ENCODE measurements around the gene THAP7. TPM values are rescaled to one million over a fixed set of nuclear protein-coding genes. Genes with fewer than 3 reads are reported as not detected.

THAP7 gene
- total and polyA plus RNA-seq, 2 of the 4 experiments (the other 2 are of a cell fraction), result 14.2 to 19.8 TPM

- peak overlapping the region; percentile 8; the same call in 1 of the 2 replicates for H2AK5ac ChIP-seq (ENCODE audit: low read depth, low read length)
- H3K36me3 ChIP-seq (ENCODE audit: control insufficient read depth, insufficient read depth, low read length), result no peaks in the 10 kb centered on the region
- no peak overlapping the region for H4K8ac ChIP-seq (ENCODE audit: low read depth in 2 of 2, low read length in 2 of 2)
- no peak overlapping the region for H4K5ac ChIP-seq (ENCODE audit: low read depth, low read length)
- no peaks in the 10 kb centered on the region; the same call in 1 of the 2 replicates for H4K20me1 ChIP-seq (ENCODE audit: insufficient read depth, low read length)
- TF ChIP-seq POLR2A (IDR thresholded peaks at IDR 0.05; ENCODE audit: low read depth, low read length) (no peak), FOS (IDR thresholded peaks at IDR 0.05; ENCODE audit: low read depth, low read length) (no peak), CEBPB (IDR thresholded peaks at IDR 0.05; ENCODE audit: low read depth, low read length) (no peak), CTCF (conservative IDR thresholded peaks at IDR 0.05; ENCODE audit: low read depth, low read length) (no peak), CHD1 (IDR thresholded peaks at IDR 0.05; ENCODE audit: low read depth, low read length) (no peak), RCOR1 (IDR thresholded peaks at IDR 0.05; ENCODE audit: insufficient replicate concordance, low read length) (no peak), MAZ (IDR thresholded peaks at IDR 0.05; ENCODE audit: borderline replicate concordance, low read depth, low read length) (no peak), MAFK (IDR thresholded peaks at IDR 0.05; ENCODE audit: low read depth, low read length) (no peak), NFE2L2 (IDR thresholded peaks at IDR 0.05; ENCODE audit: low read depth, low read length) (no peak), SMC3 (IDR thresholded peaks at IDR 0.05; ENCODE audit: low read depth, low read length) (no peak), BHLHE40 (IDR thresholded peaks at IDR 0.05; ENCODE audit: low read depth, low read length) (no peak), MXI1 (IDR thresholded peaks at IDR 0.05; ENCODE audit: borderline replicate concordance, low read depth, low read length) (no peak)
- H3K9ac ChIP-seq (ENCODE audit: low read depth, low read length), result no peak overlapping the region
- H3K23ac ChIP-seq (ENCODE audit: low read depth, low read length), result no peak overlapping the region
- ATAC-seq (ENCODE audit: low read depth) (no peak), DNase-seq (no peak)
- CTCF ChIA-PET, result interaction anchor here (0.7 kb wide), 1 partner anchor 159 kb away, joined by 4 read pairs; no protein-coding TSS in a partner anchor
- peaks cover 3% of the 10 kb centered on the region; the same call in 1 of the 2 replicates for H3K4me1 ChIP-seq (ENCODE audit: control insufficient read depth, insufficient read depth, low read length)
- H2AFZ ChIP-seq (replicated peaks; ENCODE audit: low read length, poor library complexity), result no peak overlapping the region
- no peak overlapping the region for H3K14ac ChIP-seq (replicated peaks; ENCODE audit: low read depth, low read length)
- H2AK9ac ChIP-seq (replicated peaks; ENCODE audit: low read depth, low read length, poor library complexity), result no peak overlapping the region
- WGBS, 2 experiments (ENCODE audit: extremely low coverage in 2 of 2, insufficient read length in 1 of 2), result no CpG with 5 or more reads among the region's 6 CpGs
- H3K27ac ChIP-seq (ENCODE audit: insufficient read depth, low read length), result no peak overlapping the region
- H3K27me3 ChIP-seq (ENCODE audit: control insufficient read depth, insufficient read depth, low read length), result peaks cover 39% of the 10 kb centered on the region
- H3K9me3 ChIP-seq (ENCODE audit: control insufficient read depth, insufficient read depth, low read length), result no peaks in the 10 kb centered on the region
- H2BK20ac ChIP-seq (ENCODE audit: low read depth, low read length), result no peak overlapping the region
- no peak overlapping the region for H3K18ac ChIP-seq (ENCODE audit: low read depth, low read length)
- in situ Hi-C loops (cut with MboI; ENCODE audit: low sequenced_read_pairs), result no loop called here
- no TSS peak for BruUV-seq (replicated peaks)
- H3K56ac ChIP-seq (ENCODE audit: extremely low read depth, insufficient read depth, low read length), result no peak overlapping the region
- POLR2A ChIA-PET (ENCODE audit: unreplicated experiment), result no interaction called here
- no peak overlapping the region for H3K4me3 ChIP-seq (ENCODE audit: insufficient read depth, low read depth, low read length)
- H2BK15ac ChIP-seq (ENCODE audit: low read depth, low read length), result no peak overlapping the region
- H3K4me2 ChIP-seq (ENCODE audit: low read depth, low read length), result no peak overlapping the region
- H2BK120ac ChIP-seq (ENCODE audit: low read depth, low read length), result no peak overlapping the region
- no peaks in the 10 kb centered on the region for H3K9me1 ChIP-seq (ENCODE audit: insufficient read depth, low read length)
- H3K79me1 ChIP-seq (ENCODE audit: low read depth in 1 of 2, low read length in 2 of 2), result no peaks in the 10 kb centered on the region
- dilution Hi-C loops (cut with HindIII; ENCODE audit: low sequenced_read_pairs, unreplicated experiment), result no loop called here
- no peak overlapping the region for H2BK5ac ChIP-seq (ENCODE audit: low read depth, low read length, poor library complexity, severe bottlenecking)
- H3K4ac ChIP-seq (ENCODE audit: low read depth, low read length), result no peak overlapping the region
- no peak overlapping the region for H4K91ac ChIP-seq (ENCODE audit: insufficient read depth, low read depth, low read length)
- intact Hi-C loops (cut with micrococcal nuclease), result no loop called here
Observed at GRCh38 chr22:20962491-20962945, 39.4 kb downstream of the THAP7 start.
